Hepatocyte (in vitro differentiated cells): Measurements from ENCODE around the gene CYLC1.

ENCODE experiments used
- CTCF ChIP-seq: fragments of 200-600 bp; sonication (generic); IDR thresholded peaks from 2 replicates; pipeline ENCODE4 v1.5.1; 2016; ENCODE audit warnings: antibody characterized with exemption, mild to moderate bottlenecking; ENCODE audit not compliant: poor library complexity
- EZH2 ChIP-seq: fragments of 200-600 bp; sonication (generic); IDR thresholded peaks from 2 replicates; pipeline ENCODE4 v1.6.1; 2016; ENCODE audit warnings: antibody characterized with exemption, mild to moderate bottlenecking, borderline replicate concordance

DNA sequence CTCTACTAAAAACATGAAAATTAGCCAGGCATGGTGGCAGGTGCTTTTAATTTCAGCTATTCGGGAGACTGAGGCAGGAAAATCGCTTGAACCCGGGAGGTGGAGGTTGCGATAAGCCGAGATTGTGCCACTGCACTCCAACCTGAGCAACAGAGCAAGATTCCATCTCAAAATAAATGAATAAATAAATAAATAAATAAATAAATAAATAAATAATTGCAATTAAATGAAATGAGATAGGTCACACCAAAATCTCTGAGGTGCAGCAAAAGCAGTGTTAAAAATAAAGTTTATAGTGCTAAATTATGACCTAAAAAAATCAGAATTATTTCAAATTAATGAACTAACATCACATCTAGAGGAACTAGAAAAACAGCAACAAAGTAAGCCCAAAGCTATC lies 13.6 kb upstream of the CYLC1 start:
- TF ChIP-seq CTCF (no peak), EZH2 (no peak)
